Peyer's patch (tissue), 4 donors: ENCODE data around the gene TGM6. TPM values are rescaled to one million over a fixed set of nuclear protein-coding genes. Genes with fewer than 3 reads are reported as not detected.
A peak's percentile ranks its signal among the peaks of the same experiment; 100 is the strongest.

ENCODE experiments used
- DNase-seq, 3 donors: peaks; one replicate each; pipeline ENCODE4 v3.0.0-alpha.2; 2017 to 2019
- H3K27ac ChIP-seq, 4 donors: fragments of 200-600 bp; sonication (generic); one replicate each; pipeline ENCODE4 v1.5.1; 2016 to 2019
- H3K27me3 ChIP-seq, 2 donors: fragments of 200-600 bp; sonication (generic); one replicate each; pipeline ENCODE4 v1.5.1; 2019
- H3K36me3 ChIP-seq, 3 donors: fragments of 200-600 bp; sonication (generic); one replicate each; pipeline ENCODE4 v1.5.1; 2016 to 2019
- H3K4me1 ChIP-seq, 4 donors: fragments of 200-600 bp; sonication (generic); one replicate each; pipeline ENCODE4 v1.5.1; 2016 to 2019
- H3K4me3 ChIP-seq, 4 donors: fragments of 200-600 bp; sonication (generic); 1 replicate in 3 of 4; 2 replicates in 1 of 4; pipeline ENCODE4 v1.5.1; 2016 to 2019; ENCODE audit warnings: mild to moderate bottlenecking in 1 of 4
- H3K9me3 ChIP-seq, 4 donors: fragments of 200-600 bp; sonication (generic); one replicate each; pipeline ENCODE4 v1.5.1; 2016 to 2019; ENCODE audit warnings: mild to moderate bottlenecking in 1 of 4
- CTCF ChIP-seq, 6 experiments: fragments of 450-650 bp in 4 of 6; fragments of 200-600 bp in 2 of 6; sonication (generic) in 1 of 6; IDR thresholded peaks; one replicate each; pipeline ENCODE4 v1.5.1; 2017 to 2019; ENCODE audit warnings: antibody characterized with exemption in 6 of 6, mild to moderate bottlenecking in 3 of 6, moderate library complexity in 1 of 6
- POLR2A ChIP-seq, 2 donors: fragments of 450-650 bp; IDR thresholded peaks; one replicate each; pipeline ENCODE4 v1.5.1; 2017; ENCODE audit warnings: antibody characterized with exemption in 2 of 2, mild to moderate bottlenecking in 2 of 2, moderate library complexity in 2 of 2
- total RNA-seq, 4 donors: library from RNA; depleted of rRNA; stranded (reverse); fragments of >200 nt; gene quantifications; one replicate each; pipeline ENCODE4 v1.1.0, GENCODE V29; 2016

The TGM6 gene
- total RNA-seq, 4 donors from 2014 or later = not detected

DNA sequence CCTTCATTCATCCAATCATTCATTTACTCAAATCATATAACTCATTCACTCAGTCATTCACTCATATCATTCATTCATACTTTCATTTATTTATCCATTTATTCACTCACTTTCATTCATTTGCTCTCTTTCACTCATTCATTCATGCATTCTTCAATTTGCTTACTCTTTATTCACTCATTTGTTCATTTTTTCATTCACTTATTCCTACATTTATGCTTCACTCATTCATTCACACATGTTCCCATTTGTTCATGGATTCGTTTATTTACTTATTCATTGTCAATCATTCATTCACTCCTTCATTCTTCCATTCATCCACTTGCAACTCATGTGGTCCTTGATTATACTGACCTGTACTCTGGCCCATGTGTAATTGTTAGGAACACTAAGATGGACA is 50.5 kb downstream of the TGM6 start:
- TF ChIP-seq POLR2A (IDR thresholded peaks at IDR 0.05) (no peak), CTCF (IDR thresholded peaks at IDR 0.05) (no peak)

GRCh38 chr20:2446845-2447244 is 66.1 kb downstream of the TGM6 start:
- Histone ChIP-seq H3K27ac (no peak overlapping the region), H3K27me3 (no peaks in the 10 kb centered on the region), H3K4me3 (no peak overlapping the region), H3K9me3 (no peaks in the 10 kb centered on the region), H3K36me3 (no peaks in the 10 kb centered on the region), H3K4me1 (no peaks in the 10 kb centered on the region)
- DNase-seq = no peak
- TF ChIP-seq CTCF (IDR thresholded peaks at IDR 0.05) (no peak), POLR2A (IDR thresholded peaks at IDR 0.05) (no peak)

More for the DNA sequence above, 50.5 kb downstream of the TGM6 start:
- Histone ChIP-seq H3K36me3 (no peaks in the 10 kb centered on the region), H3K27ac (no peak overlapping the region), H3K27me3 (no peaks in the 10 kb centered on the region), H3K4me1 (no peaks in the 10 kb centered on the region), H3K4me3 (no peak overlapping the region), H3K9me3 (no peaks in the 10 kb centered on the region)
- DNase-seq = no peak

DNA sequence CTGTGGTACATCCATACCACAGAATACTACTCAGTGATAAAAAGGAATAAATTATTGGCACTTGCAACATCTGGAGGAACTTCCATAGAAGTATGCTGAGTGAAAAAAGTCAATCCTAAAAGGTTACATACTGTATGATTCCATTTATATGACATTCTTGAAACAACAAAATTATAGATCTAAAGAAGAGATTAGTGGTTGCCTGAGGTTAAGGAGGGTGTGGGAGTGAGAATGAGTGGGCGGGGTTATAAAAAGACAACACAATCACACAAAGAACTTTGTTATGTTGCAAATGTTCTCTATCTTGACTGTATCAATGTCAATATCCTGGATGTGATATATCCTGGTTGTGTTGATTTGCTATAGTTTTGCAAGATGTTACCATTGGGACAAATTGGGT is 68.7 kb downstream of the TGM6 start:
- Histone ChIP-seq H3K9me3 (no peaks in the 10 kb centered on the region), H3K4me1 (no peaks in the 10 kb centered on the region), H3K27ac (no peak overlapping the region), H3K4me3 (no peak overlapping the region), H3K36me3 (no peaks in the 10 kb centered on the region), H3K27me3 (no peaks in the 10 kb centered on the region)
- TF ChIP-seq CTCF (IDR thresholded peaks at IDR 0.05) = no peak
- no peak for TF ChIP-seq POLR2A (IDR thresholded peaks at IDR 0.05)
- no peak for DNase-seq

DNA sequence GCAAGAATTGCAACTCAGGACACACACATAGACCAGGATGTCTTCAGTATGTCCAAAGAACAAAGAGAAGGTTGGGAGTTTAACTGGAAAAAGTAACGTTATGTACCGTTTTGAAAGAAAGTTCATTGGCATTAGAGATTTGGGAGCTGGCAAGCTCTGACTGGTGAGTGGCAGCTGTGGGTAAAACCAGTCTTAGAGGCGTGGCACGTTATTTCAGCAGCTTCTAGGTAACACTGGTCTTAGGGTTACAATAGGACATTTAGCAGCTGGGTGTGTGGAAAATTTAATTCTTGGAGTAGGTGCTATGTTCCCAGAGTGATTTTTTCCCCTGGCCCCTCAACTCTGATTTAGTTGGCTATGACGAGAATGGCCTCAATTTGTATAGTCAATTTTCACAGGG is 70.7 kb downstream of the TGM6 start:
- TF ChIP-seq CTCF (IDR thresholded peaks at IDR 0.05) (no peak), POLR2A (IDR thresholded peaks at IDR 0.05) (no peak)
- Histone ChIP-seq H3K4me1 (no peaks in the 10 kb centered on the region), H3K9me3 (no peaks in the 10 kb centered on the region), H3K4me3 (no peak overlapping the region), H3K27me3 (no peaks in the 10 kb centered on the region), H3K36me3 (no peaks in the 10 kb centered on the region), H3K27ac (no peak overlapping the region)
- DNase-seq = no peak

DNA sequence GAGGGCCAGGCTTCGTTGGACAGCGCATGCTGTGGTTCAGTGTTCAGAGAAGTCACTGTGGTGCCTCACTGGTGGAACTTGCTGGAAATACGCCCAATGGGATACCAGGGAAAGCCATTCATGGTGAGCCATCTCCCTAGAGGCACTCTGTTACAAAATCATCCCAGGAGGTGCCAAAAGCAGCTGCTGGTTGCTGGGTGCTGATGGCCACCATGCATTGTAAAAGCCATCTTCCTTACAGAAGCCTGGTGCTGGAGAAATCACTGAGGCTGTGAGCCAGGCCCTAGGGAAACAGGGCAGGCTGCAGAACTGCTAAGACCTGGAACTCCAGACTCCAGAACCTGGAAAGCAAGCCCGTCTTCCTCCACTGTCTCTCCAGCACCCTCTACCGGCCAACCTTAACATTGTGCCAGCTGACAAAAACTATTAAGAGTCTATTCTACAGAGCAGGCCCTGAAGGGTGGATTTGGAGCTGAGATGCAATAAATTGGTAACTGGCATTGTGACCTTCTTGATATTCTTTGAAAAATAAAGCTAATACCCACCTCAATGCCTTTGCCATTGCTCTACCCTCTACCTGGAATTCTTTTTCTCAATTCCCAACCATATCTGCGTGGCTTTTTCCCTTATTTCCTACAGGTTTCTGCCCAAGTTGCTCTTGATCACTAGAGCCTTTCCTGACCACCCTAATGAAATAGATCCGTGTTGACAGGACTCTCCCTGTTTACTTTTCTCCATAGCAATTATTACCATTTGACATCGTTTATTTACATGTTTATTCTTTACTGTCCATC is 71.4 kb downstream of the TGM6 start:
- no peak overlapping the region for H3K27ac ChIP-seq
- H3K27me3 ChIP-seq = no peaks in the 10 kb centered on the region
- H3K4me1 ChIP-seq = no peaks in the 10 kb centered on the region
- no peak for TF ChIP-seq POLR2A (IDR thresholded peaks at IDR 0.05)
- TF ChIP-seq CTCF (IDR thresholded peaks at IDR 0.05) = peak; percentile 17 to 73 (median 70)
- H3K9me3 ChIP-seq = no peaks in the 10 kb centered on the region
- H3K4me3 ChIP-seq = no peak overlapping the region
- no peaks in the 10 kb centered on the region for H3K36me3 ChIP-seq
- DNase-seq = peak; percentile 58 to 83 (median 60)
